Measurements from ENCODE around the gene SLCO3A1. TPM values are rescaled to one million over a fixed set of nuclear protein-coding genes. Genes with fewer than 3 reads are reported as not detected.

SLCO3A1 gene
- total RNA-seq, 4 donors from 2014 or later = 4.4 to 66.2 (median 5.1) TPM

GRCh38 chr15:91946075-91946474 is 92.6 kb downstream of the SLCO3A1 start:
- H3K4me3 ChIP-seq = no peak overlapping the region
- no peak for TF ChIP-seq POLR2AphosphoS5 (IDR thresholded peaks at IDR 0.05)
- TF ChIP-seq POLR2A (IDR thresholded peaks at IDR 0.05) = no peak
- TF ChIP-seq CTCF (IDR thresholded peaks at IDR 0.05) = no peak
- no peak for TF ChIP-seq EP300 (IDR thresholded peaks at IDR 0.05; ENCODE audit: low read depth)
- in situ Hi-C loops (cut with MboI; ENCODE audit: low pct_ligation_motif_present in 1 of 4, low pct_unique_long_range_greater_than_20kb in 1 of 4, low sequenced_read_pairs in 3 of 4) (no loop called here), intact Hi-C loops (cut with DNase I; ENCODE audit: low total_unique reads) (no loop called here)
- H3K27ac ChIP-seq = no peak overlapping the region
- H3K36me3 ChIP-seq = no peaks in the 10 kb centered on the region
- H3K9me3 ChIP-seq = no peaks in the 10 kb centered on the region
- H3K27me3 ChIP-seq = no peaks in the 10 kb centered on the region
- no peak for DNase-seq
- H3K4me1 ChIP-seq = peaks cover 17 to 57% (median 37%) of the 10 kb centered on the region in 4 donors
- WGBS, 2 donors (ENCODE audit: low coverage in 1 of 2) = 58 to 82% methylated on average over 2 to 6 of the region's 6 CpGs

- intact Hi-C loops (cut with DNase I; ENCODE audit: low total_unique reads) = no loop called here
- DNase-seq = no peak
- Histone ChIP-seq H3K4me3 (no peak overlapping the region), H3K27ac (peak overlapping the region in 3 of 4 donors; percentile 2 to 48 (median 43)), H3K36me3 (no peaks in the 10 kb centered on the region), H3K27me3 (no peaks in the 10 kb centered on the region), H3K4me1 (peaks cover 17 to 50% (median 33%) of the 10 kb centered on the region in 4 donors), H3K9me3 (no peaks in the 10 kb centered on the region)
- TF ChIP-seq POLR2A (IDR thresholded peaks at IDR 0.05) (no peak), CTCF (IDR thresholded peaks at IDR 0.05) (no peak), POLR2AphosphoS5 (IDR thresholded peaks at IDR 0.05) (no peak), EP300 (IDR thresholded peaks at IDR 0.05; ENCODE audit: low read depth) (no peak)
- in situ Hi-C loops (cut with MboI; ENCODE audit: low pct_ligation_motif_present in 1 of 4, low pct_unique_long_range_greater_than_20kb in 1 of 4, low sequenced_read_pairs in 3 of 4) = no loop called here
- WGBS, 2 donors (ENCODE audit: low coverage in 1 of 2) = 70 to 83% methylated on average over 3 to 16 of the region's 16 CpGs
Measured at GRCh38 chr15:91946581-91947292, 93.2 kb downstream of the SLCO3A1 start.

GRCh38 chr15:91947293-91947679 is 93.8 kb downstream of the SLCO3A1 start:
- in situ Hi-C loops (cut with MboI; ENCODE audit: low pct_ligation_motif_present in 1 of 4, low pct_unique_long_range_greater_than_20kb in 1 of 4, low sequenced_read_pairs in 3 of 4) = no loop called here
- intact Hi-C loops (cut with DNase I; ENCODE audit: low total_unique reads) = no loop called here
- TF ChIP-seq POLR2A (IDR thresholded peaks at IDR 0.05) (no peak), CTCF (IDR thresholded peaks at IDR 0.05) (no peak), POLR2AphosphoS5 (IDR thresholded peaks at IDR 0.05) (no peak), EP300 (IDR thresholded peaks at IDR 0.05; ENCODE audit: low read depth) (no peak)
- DNase-seq = no peak
- Histone ChIP-seq H3K27me3 (no peaks in the 10 kb centered on the region), H3K27ac (peak overlapping the region; percentile 2 to 48 (median 32)), H3K9me3 (no peaks in the 10 kb centered on the region), H3K4me1 (peaks cover 17 to 45% (median 27%) of the 10 kb centered on the region in 4 donors), H3K4me3 (no peak overlapping the region), H3K36me3 (no peaks in the 10 kb centered on the region)
- WGBS, 2 donors (ENCODE audit: low coverage in 1 of 2) = 63 to 83% methylated on average over 2 to 7 of the region's 7 CpGs

- intact Hi-C loops (cut with DNase I; ENCODE audit: low total_unique reads) = no loop called here
- TF ChIP-seq POLR2AphosphoS5 (IDR thresholded peaks at IDR 0.05) (no peak), CTCF (IDR thresholded peaks at IDR 0.05) (no peak), POLR2A (IDR thresholded peaks at IDR 0.05) (no peak), EP300 (IDR thresholded peaks at IDR 0.05; ENCODE audit: low read depth) (no peak)
- DNase-seq = no peak
- Histone ChIP-seq H3K36me3 (no peaks in the 10 kb centered on the region), H3K9me3 (no peaks in the 10 kb centered on the region), H3K4me1 (peaks cover 14 to 38% (median 21%) of the 10 kb centered on the region in 4 donors), H3K4me3 (no peak overlapping the region), H3K27me3 (no peaks in the 10 kb centered on the region), H3K27ac (peak overlapping the region; percentile 17 to 48 (median 33))
- 40 to 46% methylated on average over 2 to 19 of the region's 19 CpGs for WGBS, 2 donors (ENCODE audit: low coverage in 1 of 2)
- in situ Hi-C loops (cut with MboI; ENCODE audit: low pct_ligation_motif_present in 1 of 4, low pct_unique_long_range_greater_than_20kb in 1 of 4, low sequenced_read_pairs in 3 of 4) = no loop called here
Measured at GRCh38 chr15:91947683-91948608, 94.4 kb downstream of the SLCO3A1 start.

All from transverse colon (tissue), 4 donors.